Lower leg skin (tissue), 4 donors: Measurements from ENCODE around the gene TMEM156. TPM values are rescaled to one million over a fixed set of nuclear protein-coding genes. Genes with fewer than 3 reads are reported as not detected.

Experiments
- DNase-seq, 2 donors: peaks; one replicate each; pipeline ENCODE4 v3.0.0-alpha.2; 2019; ENCODE audit warnings: low spot score in 2 of 2
- H3K4me3 ChIP-seq: fragments of 200-600 bp; sonication (generic); 2 replicates; pipeline ENCODE4 v1.5.1; 2017; ENCODE audit warnings: mild to moderate bottlenecking, low read depth; ENCODE audit not compliant: poor library complexity, severe bottlenecking
- POLR2A ChIP-seq, 2 donors: fragments of 450-650 bp; IDR thresholded peaks; one replicate each; pipeline ENCODE4 v1.6.1; 2016 to 2017; ENCODE audit warnings: antibody characterized with exemption in 2 of 2, mild to moderate bottlenecking in 1 of 2, moderate library complexity in 1 of 2
- WGBS, 2 donors: methylation state at CpG; one replicate each; pipeline ENCODE4 v1.1.5; 2018; 5-methylcytosine and 5-hydroxymethylcytosine counted together
- intact Hi-C: fragments of 100-400 bp; cut with DNase I; formaldehyde crosslinking; loops from one replicate; pipeline ENCODE4 v1.15.0; 2023; ENCODE audit warnings: low total_unique reads
- total RNA-seq, 4 donors: library from RNA; depleted of rRNA; stranded (reverse); fragments of >200 nt; gene quantifications; one replicate each; pipeline ENCODE4 v1.1.0, GENCODE V29; 2016
- TF ChIP-seq, protein P1 (sequence below), 3 donors: fragments of 450-650 bp; IDR thresholded peaks; one replicate each; pipeline ENCODE4 v1.5.1; 2016; ENCODE audit warnings: antibody characterized with exemption in 3 of 3, mild to moderate bottlenecking in 3 of 3, moderate library complexity in 2 of 3

TMEM156 gene
- total RNA-seq, 4 donors from 2014 or later = 0.12 to 0.52 (median 0.23) TPM; not detected in 1

DNA sequence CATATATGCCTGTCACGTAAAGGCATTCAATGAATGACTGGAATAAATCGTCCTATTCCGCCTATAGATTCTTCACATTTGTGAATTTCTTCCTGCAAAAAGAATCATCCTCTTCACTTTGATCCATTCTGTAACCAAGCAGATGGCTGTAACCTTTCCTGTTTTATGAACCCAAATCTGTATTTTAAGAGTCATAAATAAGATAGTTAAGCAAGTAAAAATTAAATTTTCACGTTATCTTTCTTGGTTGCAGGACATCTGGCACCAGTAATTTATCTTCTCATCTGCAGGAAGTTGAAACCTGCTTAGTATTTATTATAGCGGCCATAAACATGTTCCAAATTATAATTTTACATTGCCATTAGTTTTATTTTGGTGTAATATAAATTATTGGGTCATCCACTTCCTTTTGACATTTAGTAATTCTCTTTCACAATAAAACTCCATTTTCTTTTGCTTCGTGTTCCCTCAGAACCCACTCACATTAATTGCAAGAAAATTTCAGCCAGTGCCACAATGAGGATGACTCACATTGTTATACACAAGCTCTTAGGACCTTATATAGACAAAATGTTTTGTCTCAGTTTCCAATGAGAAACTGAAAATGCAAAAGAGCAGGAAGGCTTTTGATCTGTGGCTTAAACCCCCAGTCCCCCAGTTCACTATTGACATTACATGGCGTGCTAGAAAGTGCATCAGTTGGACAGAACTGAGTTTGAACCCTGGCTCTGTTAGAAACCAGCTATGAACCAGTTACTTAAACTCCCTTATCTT, 51.1 kb downstream of the TMEM156 start:
- 59 to 69% methylated on average over 7 of the region's 7 CpGs for WGBS, 2 donors
- intact Hi-C loops = no loop called here
- H3K4me3 ChIP-seq = no peak overlapping the region
- no peak for TF ChIP-seq POLR2A (IDR thresholded peaks at IDR 0.05)
- TF ChIP-seq, protein P1, sequence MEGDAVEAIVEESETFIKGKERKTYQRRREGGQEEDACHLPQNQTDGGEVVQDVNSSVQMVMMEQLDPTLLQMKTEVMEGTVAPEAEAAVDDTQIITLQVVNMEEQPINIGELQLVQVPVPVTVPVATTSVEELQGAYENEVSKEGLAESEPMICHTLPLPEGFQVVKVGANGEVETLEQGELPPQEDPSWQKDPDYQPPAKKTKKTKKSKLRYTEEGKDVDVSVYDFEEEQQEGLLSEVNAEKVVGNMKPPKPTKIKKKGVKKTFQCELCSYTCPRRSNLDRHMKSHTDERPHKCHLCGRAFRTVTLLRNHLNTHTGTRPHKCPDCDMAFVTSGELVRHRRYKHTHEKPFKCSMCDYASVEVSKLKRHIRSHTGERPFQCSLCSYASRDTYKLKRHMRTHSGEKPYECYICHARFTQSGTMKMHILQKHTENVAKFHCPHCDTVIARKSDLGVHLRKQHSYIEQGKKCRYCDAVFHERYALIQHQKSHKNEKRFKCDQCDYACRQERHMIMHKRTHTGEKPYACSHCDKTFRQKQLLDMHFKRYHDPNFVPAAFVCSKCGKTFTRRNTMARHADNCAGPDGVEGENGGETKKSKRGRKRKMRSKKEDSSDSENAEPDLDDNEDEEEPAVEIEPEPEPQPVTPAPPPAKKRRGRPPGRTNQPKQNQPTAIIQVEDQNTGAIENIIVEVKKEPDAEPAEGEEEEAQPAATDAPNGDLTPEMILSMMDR (IDR thresholded peaks at IDR 0.05) = no peak
- DNase-seq = no peak

DNA sequence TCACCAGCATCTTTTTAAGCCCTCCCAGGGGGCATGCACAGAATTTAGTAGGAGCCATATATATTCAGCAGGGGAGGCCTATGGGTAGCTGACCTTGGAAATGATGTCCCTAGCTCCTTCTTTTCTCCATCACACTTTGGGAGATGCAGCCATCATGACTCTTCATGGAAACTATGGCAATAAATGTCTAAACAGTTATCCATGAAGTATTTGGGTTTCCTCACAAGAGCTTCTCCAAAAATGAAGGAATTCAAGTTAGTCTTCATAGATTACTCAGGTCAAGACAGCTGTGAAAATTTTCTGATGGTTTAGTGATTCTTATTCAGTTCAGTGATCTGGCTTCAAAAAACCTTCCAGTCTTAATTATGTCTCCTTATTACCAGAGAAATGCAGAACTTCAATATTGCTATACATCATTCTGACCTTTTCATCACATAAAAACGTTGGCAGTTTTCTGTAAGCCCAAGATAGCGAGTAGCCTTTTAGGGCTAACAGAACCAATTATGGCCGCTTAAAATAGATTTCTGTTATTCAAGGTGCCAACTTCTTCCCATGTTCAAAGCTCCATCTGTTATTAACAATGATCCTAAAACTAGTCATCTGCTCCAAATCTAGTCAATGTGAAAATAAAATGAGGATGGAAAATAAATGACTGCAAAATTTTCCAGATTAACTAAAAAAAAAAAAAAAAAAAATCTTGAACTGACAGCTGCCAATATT, 52.5 kb downstream of the TMEM156 start:
- 77 to 84% methylated on average over 3 of the region's 3 CpGs for WGBS, 2 donors
- H3K4me3 ChIP-seq = no peak overlapping the region
- DNase-seq = no peak
- intact Hi-C loops = no loop called here
- TF ChIP-seq POLR2A (IDR thresholded peaks at IDR 0.05) = no peak
- TF ChIP-seq, protein P1 (IDR thresholded peaks at IDR 0.05) = no peak

DNA sequence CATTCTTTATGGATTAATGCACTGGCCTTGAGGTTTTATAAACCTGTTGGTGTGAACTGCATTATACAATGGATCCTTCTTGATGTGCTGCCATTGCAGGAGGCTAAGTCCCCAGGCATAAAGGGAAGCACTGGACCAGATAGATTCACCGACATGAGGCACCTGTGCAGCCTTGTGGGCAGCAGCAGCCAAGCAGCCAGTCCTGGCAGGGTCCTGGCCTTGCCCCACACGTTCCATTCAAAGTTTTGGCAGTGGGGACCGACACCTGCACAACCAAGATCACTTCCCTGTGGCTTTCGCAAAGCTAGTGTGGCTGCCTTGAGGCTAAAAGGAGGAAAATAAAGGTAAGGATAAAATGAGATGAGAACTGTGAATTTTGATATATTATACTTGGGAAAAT, 53.1 kb downstream of the TMEM156 start:
- no peak overlapping the region for H3K4me3 ChIP-seq
- intact Hi-C loops = no loop called here
- no peak for TF ChIP-seq POLR2A (IDR thresholded peaks at IDR 0.05)
- TF ChIP-seq, protein P1 (IDR thresholded peaks at IDR 0.05) = no peak
- 76 to 80% methylated on average over 4 of the region's 4 CpGs for WGBS, 2 donors
- no peak for DNase-seq

DNA sequence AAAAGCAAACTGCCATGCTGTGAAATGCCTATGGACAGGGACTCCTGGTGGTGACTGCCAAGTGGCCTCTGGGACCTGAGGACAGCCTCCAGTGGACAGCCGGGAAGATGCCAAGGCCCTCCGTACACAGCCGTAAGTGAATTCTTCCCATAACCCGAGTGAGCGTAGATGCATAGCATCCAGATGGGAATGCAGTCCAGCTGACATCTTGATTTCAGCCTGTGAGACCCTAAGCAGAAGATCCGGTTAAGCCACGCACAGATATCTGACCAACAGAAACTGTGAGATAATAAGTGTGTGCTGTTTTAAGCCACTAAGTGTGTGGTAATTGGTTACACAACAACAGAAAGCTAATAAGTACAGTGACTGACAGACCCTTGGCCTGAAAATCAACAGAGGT, 55.9 kb downstream of the TMEM156 start:
- no peak for TF ChIP-seq POLR2A (IDR thresholded peaks at IDR 0.05)
- TF ChIP-seq, protein P1 (IDR thresholded peaks at IDR 0.05) = no peak
- no peak for DNase-seq
- no peak overlapping the region for H3K4me3 ChIP-seq
- intact Hi-C loops = no loop called here
- WGBS, 2 donors = 85 to 90% methylated on average over 7 of the region's 7 CpGs

DNA sequence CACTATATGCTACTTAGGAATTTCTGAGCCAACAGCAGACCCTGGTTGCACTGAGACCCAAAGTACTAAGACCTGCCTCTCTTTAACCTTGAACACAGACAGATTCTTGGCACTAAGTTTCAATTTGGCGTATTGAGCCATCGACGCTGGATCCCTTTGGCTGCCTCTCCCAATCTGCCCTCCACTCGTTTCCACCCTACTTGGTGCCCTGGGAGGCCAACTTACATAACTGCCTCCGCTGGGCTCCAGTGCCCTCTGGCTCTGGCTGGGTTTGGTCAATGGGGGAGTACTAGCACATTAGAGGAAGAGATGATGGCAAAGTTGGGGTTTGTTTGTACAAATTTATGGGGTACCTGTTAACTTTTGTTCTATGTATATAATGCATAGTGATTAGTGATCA, 63.5 kb downstream of the TMEM156 start:
- no peak for DNase-seq
- TF ChIP-seq, protein P1 (IDR thresholded peaks at IDR 0.05) = no peak
- no peak for TF ChIP-seq POLR2A (IDR thresholded peaks at IDR 0.05)
- intact Hi-C loops = no loop called here
- H3K4me3 ChIP-seq = no peak overlapping the region
- WGBS, 2 donors = 90% methylated on average over 5 of the region's 5 CpGs
